HK-2 (cell line): Measurements from ENCODE around the gene KRTAP9-9.
"Not testable (repeated sequence)": the region's sequence is repeated elsewhere in the genome, so short reads cannot be mapped to it uniquely, and the experiment has no call there.

ENCODE experiments used
- DNase-seq: peaks from one replicate; pipeline ENCODE4 v3.0.0-alpha.2; 2018; ENCODE audit not compliant: unreplicated experiment

The KRTAP9-9 gene

DNA sequence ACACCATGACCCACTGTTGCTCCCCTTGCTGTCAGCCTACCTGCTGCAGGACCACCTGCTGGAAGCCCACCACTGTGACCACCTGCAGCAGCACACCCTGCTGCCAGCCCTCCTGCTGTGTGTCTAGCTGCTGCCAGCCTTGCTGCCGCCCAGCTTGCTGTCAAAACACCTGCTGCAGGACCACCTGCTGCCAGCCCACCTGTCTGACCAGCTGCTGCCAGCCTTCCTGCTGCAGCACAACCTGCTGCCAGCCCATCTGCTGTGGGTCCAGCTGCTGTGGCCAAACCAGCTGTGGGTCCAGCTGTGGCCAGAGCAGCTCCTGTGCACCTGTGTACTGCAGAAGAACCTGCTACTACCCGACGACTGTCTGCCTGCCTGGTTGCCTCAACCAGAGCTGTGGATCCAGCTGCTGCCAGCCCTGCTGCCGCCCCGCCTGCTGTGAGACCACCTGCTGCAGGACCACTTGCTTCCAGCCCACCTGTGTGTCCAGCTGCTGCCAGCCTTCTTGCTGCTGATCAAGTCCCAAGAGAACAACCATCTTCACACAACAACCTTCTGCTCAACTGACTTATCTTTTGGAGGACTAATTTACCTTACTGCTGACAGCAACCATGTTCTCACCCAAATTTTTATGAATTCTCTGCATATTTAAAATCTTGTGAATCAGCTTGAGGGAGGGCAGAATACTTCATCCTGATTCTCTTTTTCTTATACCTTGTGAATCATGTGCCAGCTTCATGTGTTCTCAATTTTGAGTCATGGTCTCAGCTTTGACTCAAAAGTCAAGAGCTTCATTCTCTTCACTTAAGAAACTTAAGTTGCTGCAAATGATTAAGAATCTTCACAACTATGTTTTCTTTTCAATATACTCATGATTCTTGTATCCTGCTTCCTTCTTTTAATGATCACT, at the start of gene KRTAP9-9:
Gene KRTAP9-9, plus strand, starts transcription at position 4 of the 910 bp plus-strand sequence.
- not testable (repeated sequence) for DNase-seq

- DNase-seq, result no peak
These were observed 43.2 kb upstream of the KRTAP9-9 start for GRCh38 chr17:41211845-41212466.

DNA sequence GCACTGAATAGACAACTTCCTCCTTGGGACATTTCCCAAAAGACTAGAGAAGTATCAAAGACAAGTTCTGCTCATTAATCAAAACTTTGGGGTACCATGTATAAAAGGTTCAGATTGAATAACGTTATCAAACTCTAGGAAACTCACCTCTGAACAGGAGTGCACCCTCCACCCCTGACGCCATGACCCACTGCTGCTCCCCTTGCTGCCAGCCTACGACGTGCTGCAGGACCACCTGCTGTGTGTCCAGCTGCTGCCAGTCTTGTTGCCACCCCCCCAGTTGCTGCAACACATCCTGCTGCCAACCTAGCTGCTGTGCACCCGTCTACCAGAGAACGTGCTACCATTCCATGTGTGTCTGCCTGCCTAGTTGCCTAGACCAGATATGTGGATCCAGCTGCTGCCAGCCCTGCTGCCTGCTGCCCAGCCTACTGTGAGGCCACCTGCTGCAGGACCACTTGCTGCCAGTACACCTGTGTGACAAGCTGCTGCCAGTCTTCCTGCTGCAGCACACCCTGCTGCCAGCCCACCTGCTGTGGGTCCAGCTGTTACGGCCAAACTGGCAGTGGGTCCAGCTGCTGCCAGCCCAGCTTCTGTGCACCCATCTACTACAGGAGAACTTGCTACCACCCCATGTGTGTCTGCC, 42.5 kb upstream of the KRTAP9-9 start:
- no peak for DNase-seq

DNA sequence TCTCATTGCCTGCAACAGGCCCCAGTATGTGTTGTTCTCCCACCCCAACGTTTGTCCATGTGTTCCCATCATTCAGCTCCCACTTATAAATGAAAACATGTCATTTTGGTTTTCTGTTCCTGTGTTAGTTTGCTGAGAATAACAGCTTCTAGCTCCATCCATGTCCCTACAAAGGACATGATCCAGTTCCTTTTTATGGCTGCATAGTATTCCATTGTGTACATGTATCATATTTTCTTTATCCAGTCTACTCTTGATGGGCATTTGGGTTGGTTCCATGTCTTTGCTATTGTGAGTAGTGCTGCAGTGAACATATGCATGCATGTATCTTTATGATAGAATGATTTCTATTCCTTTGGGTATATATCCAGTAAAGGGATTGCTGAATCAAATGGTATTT, 39.5 kb upstream of the KRTAP9-9 start:
- no peak for DNase-seq

- DNase-seq, result no peak
These were observed 31.4 kb upstream of the KRTAP9-9 start for GRCh38 chr17:41223821-41224220.

- DNase-seq, result no peak
These were observed 29.1 kb upstream of the KRTAP9-9 start for GRCh38 chr17:41226051-41226450.

DNA sequence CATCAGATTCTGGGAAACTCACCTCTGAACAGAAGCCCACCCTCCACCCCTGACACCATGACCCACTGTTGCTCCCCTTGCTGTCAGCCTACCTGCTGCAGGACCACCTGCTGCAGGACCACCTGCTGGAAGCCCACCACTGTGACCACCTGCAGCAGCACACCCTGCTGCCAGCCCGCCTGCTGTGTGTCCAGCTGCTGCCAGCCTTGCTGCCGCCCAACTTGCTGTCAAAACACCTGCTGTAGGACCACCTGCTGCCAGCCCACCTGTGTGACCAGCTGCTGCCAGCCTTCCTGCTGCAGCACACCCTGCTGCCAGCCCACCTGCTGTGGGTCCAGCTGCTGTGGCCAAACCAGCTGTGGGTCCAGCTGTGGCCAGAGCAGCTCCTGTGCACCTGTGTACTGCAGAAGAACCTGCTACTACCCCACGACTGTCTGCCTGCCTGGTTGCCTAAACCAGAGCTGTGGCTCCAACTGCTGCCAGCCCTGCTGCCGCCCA, 28.5 kb upstream of the KRTAP9-9 start, which contains the start of gene KRTAP9-2:
Gene KRTAP9-2, plus strand, starts transcription at position 51 of the 498 bp plus-strand sequence. Its CDS starts 7 bp downstream, at position 58.
- DNase-seq, result not testable (repeated sequence)

GRCh38 chr17:41230094-41230493, 25.1 kb upstream of the KRTAP9-9 start:
- no peak for DNase-seq

- no peak for DNase-seq
These were observed 23.5 kb upstream of the KRTAP9-9 start for GRCh38 chr17:41231731-41232130.

DNA sequence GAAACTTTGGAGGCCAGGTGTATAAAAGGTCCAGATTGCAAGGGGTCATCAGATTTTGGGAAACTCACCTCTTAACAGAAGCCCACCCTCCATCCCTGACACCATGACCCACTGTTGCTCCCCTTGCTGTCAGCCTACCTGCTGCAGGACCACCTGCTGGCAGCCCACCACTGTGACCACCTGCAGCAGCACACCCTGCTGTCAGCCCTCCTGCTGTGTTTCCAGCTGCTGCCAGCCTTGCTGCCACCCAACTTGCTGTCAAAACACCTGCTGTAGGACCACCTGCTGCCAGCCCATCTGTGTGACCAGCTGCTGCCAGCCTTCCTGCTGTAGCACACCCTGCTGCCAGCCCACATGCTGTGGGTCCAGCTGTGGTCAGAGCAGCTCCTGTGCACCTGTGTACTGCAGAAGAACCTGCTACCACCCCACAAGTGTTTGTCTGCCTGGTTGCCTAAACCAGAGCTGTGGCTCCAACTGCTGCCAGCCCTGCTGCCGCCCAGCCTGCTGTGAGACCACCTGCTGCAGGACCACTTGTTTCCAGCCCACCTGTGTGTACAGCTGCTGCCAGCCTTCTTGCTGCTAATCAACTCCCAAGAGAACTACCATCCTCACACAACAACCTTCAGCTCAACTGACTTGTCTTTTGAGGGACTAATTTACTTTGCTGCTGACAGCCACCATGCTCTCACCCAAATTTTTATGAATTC, 22.6 kb upstream of the KRTAP9-9 start, which contains the start of gene KRTAP9-3:
Gene KRTAP9-3, plus strand, starts transcription at position 51 of the 707 bp plus-strand sequence. Its CDS starts 53 bp downstream, at position 104.
- DNase-seq, result not testable (repeated sequence)

GRCh38 chr17:41237116-41237515, 18.1 kb upstream of the KRTAP9-9 start:
- DNase-seq, result not testable (repeated sequence)

DNA sequence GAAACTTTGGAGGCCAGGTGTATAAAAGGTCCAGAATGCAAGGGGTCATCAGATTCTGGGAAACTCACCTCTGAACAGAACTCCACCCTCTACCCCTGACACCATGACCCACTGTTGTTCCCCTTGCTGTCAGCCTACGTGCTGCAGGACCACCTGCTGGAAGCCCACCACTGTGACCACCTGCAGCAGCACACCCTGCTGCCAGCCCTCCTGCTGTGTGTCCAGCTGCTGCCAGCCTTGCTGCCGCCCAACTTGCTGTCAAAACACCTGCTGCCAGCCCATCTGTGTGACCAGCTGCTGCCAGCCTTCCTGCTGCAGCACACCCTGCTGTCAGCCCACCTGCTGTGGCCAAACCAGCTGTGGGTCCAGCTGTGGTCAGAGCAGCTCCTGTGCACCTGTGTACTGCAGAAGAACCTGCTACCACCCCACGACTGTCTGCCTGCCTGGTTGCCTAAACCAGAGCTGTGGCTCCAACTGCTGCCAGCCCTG, 17.2 kb upstream of the KRTAP9-9 start, which contains the start of gene KRTAP9-8:
Gene KRTAP9-8, plus strand, starts transcription at position 51 of the 489 bp plus-strand sequence. Its CDS starts 53 bp downstream, at position 104.
- not testable (repeated sequence) for DNase-seq

- not testable (repeated sequence) for DNase-seq
These were observed 8.0 kb upstream of the KRTAP9-9 start for GRCh38 chr17:41246995-41247787.

- not testable (repeated sequence) for DNase-seq
These were observed 5.4 kb upstream of the KRTAP9-9 start, which contains the start of gene KRTAP9-4 for GRCh38 chr17:41249637-41250240. Gene KRTAP9-4 (plus strand): TSS chr17:41249687. CDS start chr17:41249721, 34 bp downstream.

- no peak for DNase-seq
These were observed 3.9 kb upstream of the KRTAP9-9 start for GRCh38 chr17:41251261-41251660.

- no peak for DNase-seq
These were observed 323 bp upstream of the KRTAP9-9 start for GRCh38 chr17:41254861-41255260.

DNA sequence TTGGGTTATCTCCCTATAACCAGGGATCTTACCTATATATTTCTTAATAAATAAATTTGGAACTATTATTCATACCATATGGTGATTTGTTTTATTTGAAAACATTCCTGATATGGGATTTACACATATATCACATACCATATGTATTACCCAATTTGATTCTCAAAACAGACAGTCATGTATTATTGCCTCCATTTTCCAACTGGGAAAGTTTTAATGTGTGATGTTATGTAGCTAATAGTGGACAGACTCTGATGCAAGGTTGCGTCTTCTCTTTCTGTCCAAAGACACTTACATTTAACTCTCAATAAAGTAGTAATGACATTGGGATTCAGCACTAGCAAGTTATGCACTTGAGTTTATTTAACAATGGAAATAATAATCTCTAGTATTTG, 1.1 kb downstream of the KRTAP9-9 start:
- DNase-seq, result no peak

- no peak for DNase-seq
These were observed 3.2 kb downstream of the KRTAP9-9 start for GRCh38 chr17:41258406-41258805.

- no peak for DNase-seq
These were observed 8.0 kb downstream of the KRTAP9-9 start for GRCh38 chr17:41263212-41263611.

- no peak for DNase-seq
These were observed 9.4 kb downstream of the KRTAP9-9 start for GRCh38 chr17:41264599-41264998.
